HG02623 (cell line): ENCODE measurements around the gene PDGFRA.
"Not testable (repeated sequence)": the region's sequence is repeated elsewhere in the genome, so short reads cannot be mapped to it uniquely, and the experiment has no call there.

Experiments used
- ATAC-seq: cut with Tn5 transposase; IDR thresholded peaks from one replicate; pipeline ENCODE4 v1.9.1; 2021; ENCODE audit warnings: moderate library complexity; ENCODE audit not compliant: unreplicated experiment

The PDGFRA gene

GRCh38 chr4:54318904-54319303 lies 89.8 kb downstream of the PDGFRA start:
- ATAC-seq = no peak

DNA sequence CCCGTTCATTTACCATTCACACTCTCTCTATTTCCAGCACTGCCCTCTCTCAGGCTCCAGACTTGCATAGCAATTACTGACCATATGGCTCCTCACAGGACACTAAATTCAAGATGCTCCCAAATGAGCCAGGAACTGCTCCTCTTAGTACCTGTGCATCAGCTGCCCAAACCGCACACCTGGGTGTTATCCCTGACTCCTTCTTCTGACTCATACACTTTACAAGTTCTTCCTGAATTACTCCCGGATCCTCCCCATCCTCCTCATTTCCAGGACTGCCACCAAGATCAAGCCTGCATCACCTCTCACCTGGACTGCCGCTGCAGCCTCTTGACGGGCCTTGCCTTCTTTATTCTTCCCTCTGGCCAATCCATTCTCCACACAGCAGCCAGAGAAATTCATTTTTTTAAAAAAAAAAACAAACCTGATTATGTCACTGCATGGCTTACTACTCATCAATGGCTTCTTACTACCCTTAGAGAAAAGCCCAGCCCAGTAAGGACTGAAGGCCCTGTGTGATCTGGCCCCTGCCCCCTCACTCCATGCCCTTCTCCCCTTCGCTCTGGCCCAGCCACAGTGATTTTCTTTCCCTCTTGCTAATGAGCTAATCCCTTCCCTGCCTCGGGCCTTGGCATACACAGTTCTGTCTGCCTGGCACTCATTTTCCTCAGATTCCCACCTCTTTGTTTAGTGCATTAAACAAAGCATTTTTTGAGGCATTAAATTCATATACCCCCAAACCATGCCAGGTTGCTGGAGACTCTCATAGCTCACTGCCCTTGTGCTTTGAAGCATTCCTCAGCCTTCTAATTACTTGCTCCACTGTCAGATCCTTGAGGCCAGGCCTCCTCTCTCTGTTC lies 92.0 kb downstream of the PDGFRA start:
- ATAC-seq = no peak

GRCh38 chr4:54322818-54323417 lies 93.8 kb downstream of the PDGFRA start:
- peak; percentile 75 for ATAC-seq

DNA sequence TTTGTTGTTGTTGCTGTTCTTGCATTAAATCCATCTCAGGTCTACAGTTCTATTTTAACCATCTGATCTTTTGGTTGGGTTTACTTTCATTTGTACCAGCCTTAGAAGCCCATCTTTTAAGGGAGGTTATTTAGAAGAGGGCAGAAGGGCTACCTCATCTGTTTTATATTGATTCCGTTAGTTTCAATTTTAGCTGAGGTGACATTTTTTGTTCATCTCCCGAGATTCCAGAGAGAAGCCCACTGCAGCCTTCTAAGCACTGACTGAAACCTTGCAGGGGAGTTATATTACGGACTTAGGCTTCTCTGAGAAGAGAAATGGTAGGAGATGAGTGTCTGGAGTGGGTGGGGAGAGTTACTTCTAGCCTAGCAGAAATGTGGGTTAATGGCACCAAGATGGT lies 101.8 kb downstream of the PDGFRA start:
- ATAC-seq = no peak

GRCh38 chr4:54332542-54332941 lies 103.4 kb downstream of the PDGFRA start:
- no peak for ATAC-seq

- no peak for ATAC-seq
Observed at GRCh38 chr4:54333657-54334056, 104.6 kb downstream of the PDGFRA start.

DNA sequence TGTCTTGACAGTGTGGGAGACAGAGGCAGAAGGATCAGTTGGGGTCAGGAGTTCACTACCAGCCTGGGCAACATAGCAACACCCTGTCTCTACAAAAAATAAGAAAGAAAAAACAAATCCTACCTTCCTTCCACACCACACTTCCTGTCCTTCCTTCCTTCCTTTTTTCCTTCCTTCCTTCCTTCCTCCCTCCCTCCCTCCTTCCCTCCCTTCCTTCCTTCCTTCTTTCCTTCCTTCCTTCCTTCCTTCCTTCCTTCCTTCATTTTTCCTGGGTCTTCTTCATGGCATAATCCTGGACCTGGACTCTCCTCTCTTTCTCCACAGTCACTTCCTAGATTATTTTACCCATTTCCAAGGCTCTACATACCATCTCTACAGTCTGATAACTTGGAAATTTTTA lies 105.7 kb downstream of the PDGFRA start:
- ATAC-seq = not testable (repeated sequence)

- no peak for ATAC-seq
Observed at GRCh38 chr4:54337009-54337408, 107.9 kb downstream of the PDGFRA start.

GRCh38 chr4:54342067-54342466 lies 113.0 kb downstream of the PDGFRA start:
- ATAC-seq = not testable (repeated sequence)
